NCI-H128 (cell line): ENCODE results near the gene MGLL.

ENCODE experiments used
- DNase-seq: peaks from one replicate; lab custom pipeline; 2025; ENCODE audit not compliant: unreplicated experiment; lab: John Stamatoyannopoulos, UW

MGLL gene

DNA sequence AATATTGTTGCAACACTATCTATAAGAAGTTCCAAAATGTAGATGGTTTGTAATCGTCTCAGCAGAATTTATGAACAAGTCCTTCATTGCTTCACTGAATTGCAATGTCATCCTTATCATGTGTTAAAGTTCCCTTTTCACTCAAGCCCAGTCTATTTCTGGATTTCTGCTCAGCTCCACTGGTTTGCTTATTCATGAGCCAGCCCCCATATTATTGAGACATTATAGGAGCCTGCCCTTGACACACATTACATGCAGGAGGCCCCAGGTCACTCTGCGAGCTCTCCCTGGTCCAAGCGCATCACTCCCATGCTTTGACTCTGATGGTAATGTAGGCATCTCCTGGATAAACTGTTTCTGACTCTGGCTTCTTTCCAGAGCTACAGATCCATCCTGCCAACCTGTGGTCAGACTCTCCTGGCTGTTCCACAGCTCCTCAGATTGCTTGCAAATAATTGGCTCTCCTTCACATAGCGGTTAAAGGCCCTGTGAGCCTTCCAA is 92.7 kb downstream of the MGLL start:
- DNase-seq = no peak

DNA sequence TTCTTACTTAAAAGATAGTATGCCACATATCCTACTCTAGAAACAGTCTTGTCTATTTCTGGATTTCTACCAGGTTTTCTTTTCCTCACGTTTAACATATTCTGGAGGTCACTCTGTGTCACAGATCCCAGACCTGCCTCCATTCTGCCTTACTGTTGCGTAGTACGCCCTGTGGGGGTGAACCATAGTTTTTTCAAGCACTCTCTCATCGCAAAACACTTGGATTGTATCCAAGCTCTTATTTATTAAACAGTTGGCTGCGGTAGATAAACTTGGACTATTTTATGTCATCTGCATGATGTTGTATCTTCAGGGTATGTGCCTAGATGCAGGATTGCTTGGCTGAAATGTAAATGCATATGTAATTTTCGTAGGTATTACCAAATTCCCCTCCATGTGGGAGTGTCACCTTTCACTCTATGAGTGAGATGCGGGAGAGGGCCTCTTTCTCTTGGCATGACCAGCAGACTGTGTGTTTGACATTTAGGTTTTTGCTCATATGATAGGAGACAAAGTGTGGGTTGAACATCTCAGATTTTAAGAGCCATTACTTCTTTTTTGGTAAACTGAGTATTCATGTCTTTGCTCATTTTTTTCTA is 93.8 kb downstream of the MGLL start:
- DNase-seq = no peak

DNA sequence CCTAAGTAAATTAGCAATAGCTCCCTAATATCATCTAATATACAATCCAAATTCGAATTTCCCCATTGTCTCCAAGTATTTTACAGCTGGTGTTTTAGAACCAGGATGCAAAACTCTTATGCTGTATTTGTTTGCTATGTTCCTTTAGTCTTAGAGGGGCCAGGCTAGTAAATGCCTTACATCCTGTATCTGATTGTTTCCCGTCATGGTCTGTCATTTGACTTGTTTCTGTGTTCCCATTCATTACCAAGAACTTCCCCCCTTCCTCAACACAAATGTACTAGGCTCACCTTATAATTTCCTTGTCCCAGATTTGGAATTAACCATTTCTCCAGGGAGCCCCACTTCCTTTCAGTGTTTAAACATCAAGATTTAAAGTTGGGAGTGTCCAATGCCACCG is 95.4 kb downstream of the MGLL start:
- no peak for DNase-seq

DNA sequence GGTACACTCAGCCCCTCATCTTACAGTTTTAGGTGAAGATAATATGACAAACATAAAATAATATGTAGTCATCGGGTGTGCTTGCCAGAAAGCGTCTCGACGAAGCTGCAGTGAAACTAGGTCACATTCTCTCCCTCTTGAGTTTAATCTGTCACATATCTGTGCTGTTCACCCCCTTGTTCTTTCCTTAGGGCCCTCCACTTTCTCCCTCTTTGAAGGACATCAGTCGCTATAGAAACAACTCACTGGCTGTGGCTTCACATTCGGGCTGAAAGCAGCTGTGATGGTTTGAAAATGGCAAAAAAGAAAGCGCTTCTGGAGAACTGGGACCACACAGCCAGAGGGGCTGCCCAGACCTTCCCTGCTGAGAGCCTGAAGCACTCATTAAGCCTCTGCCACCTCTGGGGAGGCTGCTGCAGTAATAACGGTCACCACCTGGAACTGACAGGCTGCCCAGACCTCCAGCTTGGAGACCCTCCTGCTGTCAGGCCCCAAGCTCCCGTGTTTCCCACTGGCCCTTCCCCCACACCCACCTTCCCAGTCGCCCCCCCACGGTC is 99.2 kb downstream of the MGLL start:
- no peak for DNase-seq

DNA sequence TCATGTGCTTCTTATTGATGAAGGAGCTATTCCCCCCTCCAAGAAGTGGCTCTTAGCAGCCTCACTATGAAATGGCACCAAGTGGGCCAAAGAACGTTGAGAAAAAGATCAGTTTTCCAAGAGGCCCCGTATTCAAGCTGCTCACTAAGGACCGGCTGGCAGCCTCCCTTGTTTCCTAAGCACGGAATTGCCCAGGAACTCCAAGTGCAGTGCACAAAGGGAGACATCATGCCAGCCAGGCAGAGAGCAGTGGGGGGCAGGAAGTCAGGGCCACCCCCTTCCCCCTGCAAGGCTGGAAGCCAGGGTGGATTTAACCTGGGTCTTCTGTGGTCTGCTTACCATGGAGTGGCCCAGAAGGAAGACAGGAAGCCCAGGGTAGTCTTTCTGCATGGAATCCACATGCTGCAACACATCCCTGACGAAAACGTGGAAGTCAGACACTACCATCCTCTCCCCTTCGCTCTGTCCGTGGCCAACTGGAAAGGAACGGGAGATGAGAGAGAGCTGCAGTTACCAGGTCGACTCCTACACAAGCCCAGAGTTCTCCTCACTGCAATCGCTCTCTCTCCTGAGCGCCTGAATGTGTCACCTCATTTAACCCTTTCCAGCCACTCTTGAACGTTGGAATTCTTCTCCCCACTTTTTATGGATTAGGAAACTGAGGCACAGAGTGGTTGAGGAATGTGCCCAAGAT is 100.1 kb downstream of the MGLL start:
- DNase-seq = no peak

DNA sequence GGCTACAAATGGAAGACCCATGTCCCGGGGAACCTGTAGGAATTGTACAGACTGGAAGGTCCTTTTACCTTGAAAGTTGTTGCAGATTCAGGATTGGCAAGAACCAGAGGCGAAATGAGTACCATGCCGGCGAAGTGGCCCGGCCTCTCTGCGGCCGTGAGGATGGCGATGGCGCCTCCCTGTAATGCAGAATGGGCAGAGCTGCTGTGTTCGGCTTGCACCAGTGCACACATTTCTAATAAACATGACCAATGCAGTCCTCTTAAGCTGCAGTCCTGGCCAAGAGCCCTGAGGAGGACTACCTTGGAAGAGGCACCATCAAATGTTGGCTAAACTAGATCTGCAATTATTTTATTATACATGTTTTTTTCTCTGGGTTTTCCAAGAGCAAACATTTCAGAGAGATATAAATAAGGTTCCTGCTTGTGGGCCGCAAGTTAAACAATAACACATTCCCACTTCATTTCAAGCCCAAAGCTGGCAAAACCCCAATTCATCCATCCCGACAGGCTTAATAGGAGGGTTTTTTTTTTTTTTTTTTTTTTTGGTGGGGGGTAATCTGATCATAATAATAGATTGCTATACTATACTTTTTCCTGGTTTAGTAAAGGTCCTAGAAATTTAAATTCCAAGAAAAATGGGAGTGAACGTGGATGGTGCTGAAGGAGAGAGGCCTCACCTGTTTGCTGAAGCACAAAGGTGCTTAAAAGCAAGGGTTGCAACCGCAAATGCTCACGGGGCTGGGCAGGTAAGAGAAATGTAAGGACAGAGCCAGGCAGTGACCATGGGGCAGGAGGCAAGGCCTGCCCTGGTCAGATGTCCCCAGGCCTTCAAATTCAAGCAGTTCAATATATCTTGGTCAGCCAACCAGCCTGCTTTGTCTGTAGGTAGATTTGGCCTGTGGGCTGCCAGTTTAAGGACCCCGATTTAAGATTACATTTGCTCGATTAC is 101.1 kb downstream of the MGLL start:
- DNase-seq = no peak

DNA sequence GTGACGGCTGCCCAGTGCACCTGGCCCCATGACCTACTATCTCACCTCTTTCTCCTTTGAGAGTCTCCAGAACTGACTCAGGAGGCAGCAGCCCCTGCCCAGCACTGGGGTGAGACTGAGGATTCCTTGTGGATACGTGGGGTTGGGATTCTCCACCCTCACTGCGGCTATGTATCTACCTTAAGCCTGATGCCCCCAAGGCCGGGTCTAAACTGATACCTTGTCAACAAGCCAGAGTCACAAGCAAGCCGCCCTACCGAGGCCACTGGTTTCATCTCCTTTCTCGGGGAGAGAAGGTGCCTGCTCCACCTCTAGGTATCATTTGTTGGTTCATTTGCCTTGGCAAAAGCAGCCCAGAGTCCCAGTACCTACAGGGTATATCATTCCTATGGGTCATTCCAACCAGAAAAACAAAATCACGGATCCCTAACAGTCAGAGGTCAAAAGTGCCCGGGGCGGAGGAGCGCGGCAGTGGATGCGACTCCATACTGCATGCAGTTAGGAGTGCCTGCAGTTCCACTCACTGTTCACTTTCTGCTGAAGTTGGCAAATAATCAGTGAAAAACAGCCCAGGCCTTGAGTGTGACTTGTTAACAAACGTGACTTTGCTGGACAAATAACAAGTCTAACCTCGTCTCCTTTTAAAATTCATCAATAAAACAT is 102.0 kb downstream of the MGLL start:
- DNase-seq = no peak

DNA sequence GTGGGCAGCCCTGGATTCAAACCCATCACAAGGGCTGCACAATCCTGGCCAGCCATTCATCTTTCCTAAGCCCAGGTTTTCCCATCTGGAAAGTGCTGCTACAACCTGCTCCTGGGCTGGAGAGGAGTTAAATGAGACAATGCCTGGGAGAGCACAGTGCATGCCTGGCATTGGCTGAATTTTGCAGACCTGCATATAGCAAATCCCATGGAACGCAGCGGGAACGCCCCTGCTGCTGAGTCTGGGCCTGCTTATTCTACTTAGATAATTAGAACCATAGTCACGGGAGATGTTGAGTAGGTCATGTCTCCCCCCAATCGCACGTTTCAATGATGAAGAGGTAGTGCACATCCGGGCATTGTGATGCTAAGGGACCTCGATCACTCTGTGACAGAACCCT is 102.9 kb downstream of the MGLL start:
- no peak for DNase-seq

DNA sequence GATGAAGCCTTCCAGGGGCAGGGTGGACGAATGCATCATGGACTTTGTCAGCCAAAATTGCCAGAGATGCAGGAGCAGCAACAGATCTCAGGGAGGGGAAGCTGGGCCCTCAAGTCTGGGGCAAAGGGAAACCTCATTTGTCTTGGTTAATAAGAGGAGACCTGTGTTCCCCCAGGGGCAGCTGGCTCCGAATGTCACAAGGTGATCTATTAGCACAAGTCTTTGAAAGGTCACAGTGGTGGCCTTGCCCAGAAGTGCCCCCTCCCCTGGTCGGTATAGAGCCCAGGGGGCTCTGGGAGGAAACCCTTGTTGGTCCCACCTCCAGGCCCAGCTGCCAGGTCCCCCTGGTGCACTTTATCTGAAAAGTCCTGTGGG is 103.4 kb downstream of the MGLL start:
- no peak for DNase-seq

DNA sequence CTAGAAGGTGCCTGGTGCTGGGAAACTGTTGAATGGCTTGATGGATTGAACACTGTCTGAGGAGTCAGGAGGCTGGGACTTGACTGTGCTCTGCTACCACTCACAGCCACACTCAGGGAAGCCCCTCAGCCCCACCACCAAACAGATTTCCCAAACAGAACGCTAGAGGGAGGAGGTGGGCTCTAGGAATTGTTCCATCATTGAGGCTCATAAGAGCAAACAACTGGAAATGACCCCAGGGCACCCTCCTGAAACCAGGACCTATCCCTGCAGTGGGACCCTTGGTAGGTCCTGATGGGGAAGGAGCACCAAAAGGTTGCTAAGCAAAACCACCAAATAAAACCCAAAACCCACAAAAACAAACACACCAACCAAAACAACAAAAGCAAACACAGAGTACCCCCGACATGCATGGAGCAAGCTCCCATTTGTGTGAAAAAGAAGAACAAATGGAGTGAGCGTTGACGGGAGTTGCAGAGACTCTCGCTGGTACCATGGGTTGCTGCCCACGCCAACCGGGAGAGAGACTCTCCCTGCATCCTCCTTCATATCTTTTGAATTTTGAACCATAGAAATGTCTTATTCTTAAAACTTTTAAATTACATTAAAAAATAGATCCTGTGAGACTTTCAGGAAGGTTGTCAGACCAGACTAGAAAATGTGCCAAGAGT is 103.9 kb downstream of the MGLL start:
- no peak for DNase-seq

DNA sequence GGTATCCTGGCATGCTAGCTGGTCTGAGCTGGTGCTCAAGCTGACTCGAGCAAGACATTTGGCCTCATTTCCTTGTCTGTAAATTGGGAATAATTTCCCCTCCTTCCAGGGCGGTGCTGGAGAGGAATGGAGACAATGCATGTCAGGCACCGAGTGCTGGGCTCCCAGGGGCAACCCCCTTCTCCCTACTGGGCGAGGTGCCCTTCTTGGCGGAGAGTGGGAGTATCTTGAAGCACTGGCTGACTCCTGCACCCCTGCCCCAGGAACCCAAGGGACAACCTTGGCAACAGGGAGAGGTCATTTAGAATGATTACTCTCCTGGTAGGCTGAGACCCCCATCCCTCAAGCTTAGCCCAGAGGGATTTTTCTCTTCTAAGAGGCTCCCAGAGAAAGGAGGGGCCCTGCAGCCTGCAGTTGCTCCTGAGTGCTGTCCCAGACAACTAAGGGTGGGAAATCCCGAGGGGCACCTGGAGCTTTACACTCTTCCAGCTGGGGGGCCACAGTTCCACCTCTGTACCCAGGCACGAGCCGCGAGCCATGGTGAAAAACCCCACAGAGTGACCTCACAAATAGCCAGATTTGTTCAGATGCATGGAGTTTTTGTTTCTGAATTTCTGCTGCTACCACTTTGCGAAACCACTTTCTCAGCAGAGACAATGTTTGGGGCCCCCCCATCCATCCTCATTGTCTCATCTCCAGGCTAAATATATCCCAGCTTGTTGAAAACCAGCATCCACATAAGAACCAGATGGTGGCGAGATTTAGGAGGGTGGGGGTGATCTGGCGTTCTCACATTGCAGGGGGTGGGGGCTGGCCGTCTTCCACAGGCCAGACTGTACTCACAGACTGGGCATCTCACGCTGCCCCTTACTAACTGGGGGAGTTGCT is 104.7 kb downstream of the MGLL start:
- no peak for DNase-seq

DNA sequence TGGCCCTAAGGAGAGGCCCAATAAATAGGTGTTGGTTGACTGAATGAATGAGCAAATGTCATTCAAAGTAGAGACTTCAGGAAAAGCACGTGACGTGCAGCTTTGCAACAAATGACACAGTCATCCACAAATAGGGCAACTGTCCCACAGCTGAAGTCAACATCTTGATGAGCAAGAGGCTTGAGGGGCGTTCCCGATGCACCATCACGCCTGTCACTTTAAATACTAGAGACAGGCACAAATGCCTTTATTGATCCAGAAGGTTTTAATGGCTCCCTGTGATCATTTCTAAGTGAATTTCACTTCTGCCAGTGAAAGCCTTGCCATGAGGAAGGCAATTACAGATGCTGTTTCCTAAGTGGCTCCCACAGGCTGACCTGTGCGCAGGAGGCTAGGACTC is 105.9 kb downstream of the MGLL start:
- no peak for DNase-seq

DNA sequence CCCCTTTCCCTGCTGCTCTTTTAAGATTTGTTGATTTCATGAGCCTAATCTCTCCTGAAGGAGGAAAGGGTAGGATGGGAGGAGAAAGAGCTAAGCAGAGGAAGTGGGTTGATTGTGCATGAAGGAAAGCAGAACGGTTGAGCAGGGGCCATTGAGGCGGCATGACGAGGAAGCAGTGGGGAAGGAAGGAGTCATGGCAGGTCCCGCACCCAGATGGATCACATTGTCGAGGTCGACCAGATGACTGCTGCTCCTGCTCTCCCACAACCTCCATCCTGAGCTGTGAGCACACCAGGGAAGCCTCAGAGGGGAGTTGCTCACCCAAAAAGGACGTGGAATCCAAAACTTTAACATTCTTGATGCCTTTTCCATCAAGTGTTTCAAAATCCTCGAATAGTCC is 106.8 kb downstream of the MGLL start:
- DNase-seq = no peak

DNA sequence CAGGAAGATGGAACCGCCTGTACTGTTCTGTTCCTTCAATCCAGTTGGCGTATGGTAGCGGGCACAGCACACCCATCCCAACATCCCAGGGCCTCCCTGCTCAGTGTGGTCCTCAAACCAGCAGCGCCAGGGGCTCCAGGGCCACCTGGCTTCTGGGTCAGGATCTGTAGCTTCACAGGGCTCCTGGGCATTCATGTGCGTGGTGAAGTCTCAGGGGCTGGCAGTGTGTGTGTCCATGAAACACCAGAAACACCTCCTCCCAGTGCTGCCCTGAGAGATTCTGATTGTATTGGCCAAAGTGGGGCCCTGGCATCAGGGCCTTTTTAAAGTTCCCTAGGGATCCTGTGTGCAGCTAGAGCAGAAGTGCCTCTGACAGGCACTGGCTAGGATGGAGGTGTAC is 107.4 kb downstream of the MGLL start:
- DNase-seq = no peak

DNA sequence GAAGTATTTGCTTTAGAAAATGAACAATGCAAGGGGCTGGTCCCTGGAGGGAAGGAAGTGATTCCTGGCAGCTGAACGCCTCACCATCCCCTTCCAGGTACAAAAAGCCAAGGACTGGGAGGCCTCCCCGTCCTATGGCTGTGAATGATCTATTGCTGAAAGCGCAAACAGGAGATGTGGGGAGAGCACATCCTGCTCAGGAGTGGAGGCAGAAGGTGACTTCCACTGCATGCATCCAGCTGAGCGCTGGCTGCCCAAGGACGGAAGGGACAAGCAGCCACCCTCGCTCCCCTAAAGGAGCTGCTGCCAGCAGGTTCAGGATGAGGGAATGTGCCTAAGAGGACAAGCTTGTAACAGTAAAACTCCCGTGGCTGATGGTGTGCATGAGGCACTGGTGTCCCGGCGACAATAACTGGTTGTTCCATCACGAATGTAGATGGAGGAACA is 108.2 kb downstream of the MGLL start:
- DNase-seq = no peak

DNA sequence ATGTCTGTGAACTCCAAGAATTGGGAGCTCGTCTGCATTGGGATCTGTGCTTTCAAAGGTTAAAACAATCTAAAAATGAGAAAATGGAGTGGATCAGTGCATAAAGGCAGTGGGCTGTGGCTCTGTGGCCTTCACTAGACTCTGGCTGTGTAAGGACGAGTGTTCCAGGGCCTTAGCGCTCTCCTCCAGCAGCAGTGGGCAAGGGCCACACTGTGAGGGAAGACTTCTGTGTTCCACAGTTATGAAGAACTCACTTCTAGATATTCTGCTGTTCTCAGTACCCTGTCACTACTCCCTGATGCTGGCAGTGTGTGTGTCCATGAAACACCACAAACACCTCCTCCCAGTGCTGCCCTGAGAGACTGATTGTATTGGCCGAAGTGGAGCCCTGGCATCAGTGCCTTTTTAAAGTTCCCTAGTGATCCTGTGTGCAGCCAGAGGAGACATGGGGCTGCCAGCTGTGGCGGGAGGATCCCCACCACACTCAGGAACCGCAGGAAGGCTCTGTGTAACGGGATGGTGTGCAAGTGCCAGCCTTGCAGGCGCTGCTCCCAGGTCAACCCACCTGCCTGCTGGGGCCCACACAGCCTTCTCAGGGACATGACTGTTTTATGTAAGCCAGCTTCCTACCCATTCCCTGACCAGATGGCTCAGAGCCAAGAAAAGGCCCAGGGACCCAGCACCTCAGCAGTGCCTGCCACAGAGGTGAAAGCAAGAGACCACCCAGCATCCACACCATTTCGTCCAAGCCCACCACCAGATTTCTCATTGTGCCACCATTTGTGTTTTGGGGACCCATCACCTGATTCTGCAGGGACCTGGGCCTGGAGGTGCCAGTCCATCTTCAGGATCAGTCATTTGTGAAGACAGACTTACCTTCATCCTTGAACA is 109.2 kb downstream of the MGLL start:
- DNase-seq = no peak

DNA sequence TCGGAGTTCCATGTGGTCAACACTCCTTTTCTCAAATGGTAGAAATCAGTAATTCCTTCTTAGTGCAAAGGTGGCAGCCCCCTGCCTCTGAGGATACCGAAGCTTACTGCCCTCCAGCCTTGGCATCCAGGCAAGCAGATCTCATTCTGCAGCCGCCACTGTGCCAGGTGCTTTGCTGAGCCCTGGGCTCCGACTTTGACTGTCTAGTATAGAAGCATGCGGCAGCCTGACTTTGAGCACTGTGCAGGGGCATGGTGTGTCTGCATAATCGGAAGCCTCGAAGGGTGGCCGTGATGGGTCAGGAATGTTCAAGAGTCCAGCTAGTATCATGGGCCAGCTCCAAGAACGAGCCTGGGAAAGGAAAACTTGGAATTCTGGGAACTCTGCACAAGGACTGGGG is 109.9 kb downstream of the MGLL start:
- no peak for DNase-seq

DNA sequence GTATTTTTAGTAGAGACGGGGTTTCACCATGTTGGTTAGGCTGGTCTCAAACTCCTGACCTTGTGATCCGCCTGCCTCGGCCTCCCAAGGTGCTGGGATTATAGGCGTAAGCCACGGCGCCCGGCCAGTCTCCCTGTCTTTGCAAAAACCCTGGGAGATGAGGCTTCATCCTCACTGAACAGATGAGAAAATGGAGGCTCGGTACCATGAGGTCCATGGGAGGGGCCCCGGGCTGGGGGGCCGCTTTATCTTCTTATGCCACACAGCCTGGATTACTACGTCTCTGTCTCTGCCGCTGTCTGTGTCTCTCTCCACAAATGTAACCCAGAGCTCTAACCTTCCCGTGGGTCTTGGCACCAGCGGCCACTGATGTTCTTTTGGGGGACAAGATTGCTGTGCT is 110.4 kb downstream of the MGLL start:
- no peak for DNase-seq
